Measurements from ENCODE around the gene TFB1M.

GRCh38 chr6:155276638-155277037 lies 37.6 kb downstream of the TFB1M start:
- no peak for TF ChIP-seq CTCF (IDR thresholded peaks at IDR 0.05)
- TF ChIP-seq POLR2AphosphoS5 (IDR thresholded peaks at IDR 0.05) = no peak
- no peak for TF ChIP-seq POLR2A (IDR thresholded peaks at IDR 0.05)
- no peak for TF ChIP-seq EP300 (IDR thresholded peaks at IDR 0.05)
